ENCODE measurements around the gene SLC4A5.

Gene SLC4A5

GRCh38 chr2:74206180-74206688 is 137.0 kb downstream of the SLC4A5 start:
- TF ChIP-seq FOXP2 (optimal IDR thresholded peaks at IDR 0.05; ENCODE audit: borderline replicate concordance, extremely low read depth, extremely low read length, insufficient read depth): no peak
- no peak for TF ChIP-seq SIN3A (IDR thresholded peaks at IDR 0.05; ENCODE audit: borderline replicate concordance, insufficient read depth, low read length)
- no peak for TF ChIP-seq POLR2AphosphoS5 (IDR thresholded peaks at IDR 0.05; ENCODE audit: low read depth, low read length)
- TF ChIP-seq REST (IDR thresholded peaks at IDR 0.05; ENCODE audit: insufficient read depth in 1 of 2, low read depth in 2 of 2, low read length in 2 of 2): no peak
- no peak for TF ChIP-seq TAF1 (IDR thresholded peaks at IDR 0.05; ENCODE audit: borderline replicate concordance, insufficient read depth, low read length)

GRCh38 chr2:74205596-74205995 is 137.6 kb downstream of the SLC4A5 start:
- TF ChIP-seq POLR2AphosphoS5 (IDR thresholded peaks at IDR 0.05; ENCODE audit: low read depth, low read length) (no peak), SIN3A (IDR thresholded peaks at IDR 0.05; ENCODE audit: borderline replicate concordance, insufficient read depth, low read length) (no peak), TAF1 (IDR thresholded peaks at IDR 0.05; ENCODE audit: borderline replicate concordance, insufficient read depth, low read length) (no peak)

- no peak for TF ChIP-seq SIN3A (IDR thresholded peaks at IDR 0.05; ENCODE audit: borderline replicate concordance, insufficient read depth, low read length)
- TF ChIP-seq POLR2AphosphoS5 (IDR thresholded peaks at IDR 0.05; ENCODE audit: low read depth, low read length): no peak
- TF ChIP-seq TAF1 (IDR thresholded peaks at IDR 0.05; ENCODE audit: borderline replicate concordance, insufficient read depth, low read length): no peak
- TF ChIP-seq FOXP2 (optimal IDR thresholded peaks at IDR 0.05; ENCODE audit: borderline replicate concordance, extremely low read depth, extremely low read length, insufficient read depth): no peak
- TF ChIP-seq REST (IDR thresholded peaks at IDR 0.05; ENCODE audit: insufficient read depth in 1 of 2, low read depth in 2 of 2, low read length in 2 of 2): no peak
Observed at GRCh38 chr2:74205113-74205512, 138.1 kb downstream of the SLC4A5 start.

- TF ChIP-seq SIN3A (IDR thresholded peaks at IDR 0.05; ENCODE audit: borderline replicate concordance, insufficient read depth, low read length) (no peak), POLR2AphosphoS5 (IDR thresholded peaks at IDR 0.05; ENCODE audit: low read depth, low read length) (no peak), FOXP2 (optimal IDR thresholded peaks at IDR 0.05; ENCODE audit: borderline replicate concordance, extremely low read depth, extremely low read length, insufficient read depth) (no peak), REST (IDR thresholded peaks at IDR 0.05; ENCODE audit: insufficient read depth in 1 of 2, low read depth in 2 of 2, low read length in 2 of 2) (no peak), TAF1 (IDR thresholded peaks at IDR 0.05; ENCODE audit: borderline replicate concordance, insufficient read depth, low read length) (no peak)
Observed at GRCh38 chr2:74204436-74204835, 138.8 kb downstream of the SLC4A5 start.

- TF ChIP-seq REST (IDR thresholded peaks at IDR 0.05; ENCODE audit: insufficient read depth in 1 of 2, low read depth in 2 of 2, low read length in 2 of 2) (no peak), POLR2AphosphoS5 (IDR thresholded peaks at IDR 0.05; ENCODE audit: low read depth, low read length) (no peak), FOXP2 (optimal IDR thresholded peaks at IDR 0.05; ENCODE audit: borderline replicate concordance, extremely low read depth, extremely low read length, insufficient read depth) (no peak), TAF1 (IDR thresholded peaks at IDR 0.05; ENCODE audit: borderline replicate concordance, insufficient read depth, low read length) (no peak), SIN3A (IDR thresholded peaks at IDR 0.05; ENCODE audit: borderline replicate concordance, insufficient read depth, low read length) (no peak)
Observed at GRCh38 chr2:74201596-74201995, 141.6 kb downstream of the SLC4A5 start.
